HG03432 (cell line): Measurements from ENCODE around the gene YPEL4.

ENCODE experiments used
- ATAC-seq: cut with Tn5 transposase; IDR thresholded peaks from one replicate; pipeline ENCODE4 v1.9.1; 2021; ENCODE audit warnings: mild to moderate bottlenecking, moderate library complexity; ENCODE audit not compliant: unreplicated experiment

YPEL4 gene

GRCh38 chr11:57634311-57634710 lies 15.4 kb downstream of the YPEL4 start:
- ATAC-seq: no peak

- no peak for ATAC-seq
These were observed 16.2 kb downstream of the YPEL4 start for GRCh38 chr11:57633394-57634070.

GRCh38 chr11:57632116-57632515 lies 17.6 kb downstream of the YPEL4 start:
- ATAC-seq: no peak

- no peak for ATAC-seq
These were observed 19.5 kb downstream of the YPEL4 start for GRCh38 chr11:57630171-57630570.

- no peak for ATAC-seq
These were observed 22.8 kb downstream of the YPEL4 start for GRCh38 chr11:57626895-57627294.

GRCh38 chr11:57624864-57625263 lies 24.8 kb downstream of the YPEL4 start:
- no peak for ATAC-seq

GRCh38 chr11:57622263-57622662 lies 27.4 kb downstream of the YPEL4 start:
- ATAC-seq: no peak

- ATAC-seq: no peak
These were observed 29.2 kb downstream of the YPEL4 start for GRCh38 chr11:57620467-57620866.

GRCh38 chr11:57619331-57619730 lies 30.4 kb downstream of the YPEL4 start:
- ATAC-seq: no peak

- ATAC-seq: no peak
These were observed 31.3 kb downstream of the YPEL4 start for GRCh38 chr11:57618438-57618837.

GRCh38 chr11:57616595-57616994 lies 33.1 kb downstream of the YPEL4 start:
- ATAC-seq: no peak

GRCh38 chr11:57615308-57615707 lies 34.4 kb downstream of the YPEL4 start:
- no peak for ATAC-seq

- ATAC-seq: no peak
These were observed 35.4 kb downstream of the YPEL4 start for GRCh38 chr11:57614234-57614772.

- ATAC-seq: no peak
These were observed 39.5 kb downstream of the YPEL4 start for GRCh38 chr11:57610170-57610569.

- ATAC-seq: no peak
These were observed 44.7 kb downstream of the YPEL4 start for GRCh38 chr11:57605028-57605420.

GRCh38 chr11:57604296-57605027 lies 45.2 kb downstream of the YPEL4 start:
- ATAC-seq: no peak

GRCh38 chr11:57601297-57601696 lies 48.4 kb downstream of the YPEL4 start:
- ATAC-seq: no peak

GRCh38 chr11:57599381-57599780 lies 50.3 kb downstream of the YPEL4 start:
- no peak for ATAC-seq

GRCh38 chr11:57598831-57599155 lies 50.9 kb downstream of the YPEL4 start:
- ATAC-seq: no peak

GRCh38 chr11:57597916-57598830 lies 51.5 kb downstream of the YPEL4 start:
- no peak for ATAC-seq

- ATAC-seq: no peak
These were observed 52.2 kb downstream of the YPEL4 start, which contains the start of gene SERPING1 for GRCh38 chr11:57597461-57597915. Gene SERPING1, plus strand, starts transcription at chr11:57597685. Its CDS starts 586 bp downstream, at chr11:57598271.
